ENCODE measurements around the gene HEG1.

Gene HEG1

DNA sequence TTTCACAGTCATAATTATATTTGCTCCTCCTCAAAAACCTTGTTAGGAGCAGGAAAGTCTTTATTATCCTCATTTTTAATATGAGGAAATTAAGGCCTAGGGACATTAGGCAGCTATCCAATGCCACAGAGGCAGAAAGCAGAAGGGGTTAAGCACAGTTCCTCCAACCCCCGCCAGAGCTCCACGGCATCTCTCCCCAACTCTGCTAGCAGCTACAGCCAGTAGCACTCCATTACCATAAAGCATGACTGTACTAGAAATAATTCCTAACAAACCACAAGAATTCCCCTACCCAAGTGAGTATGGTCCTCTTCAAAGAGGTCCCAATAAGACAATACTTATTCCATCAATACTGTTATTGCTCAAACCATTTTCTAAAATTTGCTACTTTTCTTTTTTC is 9.8 kb downstream of the HEG1 start:
- no peak for DNase-seq

DNA sequence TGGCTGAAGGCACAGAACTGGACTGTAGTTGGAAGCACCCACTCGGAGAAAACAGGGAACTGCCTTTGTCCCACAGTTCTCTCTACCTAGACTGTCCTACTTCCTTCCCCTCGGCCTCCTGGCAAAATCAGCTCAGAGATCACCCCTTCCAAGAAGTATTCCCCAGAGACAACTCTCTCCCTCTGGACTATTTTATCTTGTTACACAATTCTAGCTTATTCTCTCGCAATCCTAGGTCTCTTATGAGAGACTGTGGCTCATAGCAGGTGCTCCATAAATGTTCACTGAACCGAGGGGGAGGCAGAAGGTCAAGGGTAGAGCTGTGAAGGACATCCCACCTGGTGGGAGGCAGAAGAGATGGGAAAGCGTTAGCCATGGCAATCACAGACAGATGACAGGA is 10.6 kb downstream of the HEG1 start:
- DNase-seq = no peak

DNA sequence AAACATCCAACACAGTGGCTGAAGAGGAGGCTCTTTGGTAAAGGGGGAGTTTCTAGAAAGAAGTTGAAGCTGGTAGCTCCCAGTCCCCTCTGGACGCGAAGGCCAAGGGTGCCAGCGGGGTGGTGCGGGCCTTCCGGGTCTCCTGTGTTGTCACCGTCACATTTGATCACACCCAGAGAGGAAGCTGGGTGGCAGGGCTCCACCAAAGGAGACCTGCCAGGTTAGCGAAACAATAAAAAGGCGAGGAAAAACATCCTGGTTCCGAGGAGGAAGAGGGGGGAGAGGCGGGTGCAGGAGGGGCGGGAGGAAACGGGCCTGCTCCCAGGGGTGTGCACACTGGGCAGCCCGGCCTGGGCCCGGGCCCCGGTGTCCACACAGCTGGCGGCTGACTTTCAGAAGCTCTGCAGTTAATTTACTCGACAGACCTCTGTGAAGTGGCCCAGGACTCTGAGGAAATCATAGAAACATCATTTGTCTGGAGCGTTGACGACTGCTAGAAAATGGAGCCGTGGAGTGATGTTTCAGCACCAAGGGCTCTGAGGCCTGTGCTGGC is 12.1 kb downstream of the HEG1 start:
- no peak for DNase-seq

DNA sequence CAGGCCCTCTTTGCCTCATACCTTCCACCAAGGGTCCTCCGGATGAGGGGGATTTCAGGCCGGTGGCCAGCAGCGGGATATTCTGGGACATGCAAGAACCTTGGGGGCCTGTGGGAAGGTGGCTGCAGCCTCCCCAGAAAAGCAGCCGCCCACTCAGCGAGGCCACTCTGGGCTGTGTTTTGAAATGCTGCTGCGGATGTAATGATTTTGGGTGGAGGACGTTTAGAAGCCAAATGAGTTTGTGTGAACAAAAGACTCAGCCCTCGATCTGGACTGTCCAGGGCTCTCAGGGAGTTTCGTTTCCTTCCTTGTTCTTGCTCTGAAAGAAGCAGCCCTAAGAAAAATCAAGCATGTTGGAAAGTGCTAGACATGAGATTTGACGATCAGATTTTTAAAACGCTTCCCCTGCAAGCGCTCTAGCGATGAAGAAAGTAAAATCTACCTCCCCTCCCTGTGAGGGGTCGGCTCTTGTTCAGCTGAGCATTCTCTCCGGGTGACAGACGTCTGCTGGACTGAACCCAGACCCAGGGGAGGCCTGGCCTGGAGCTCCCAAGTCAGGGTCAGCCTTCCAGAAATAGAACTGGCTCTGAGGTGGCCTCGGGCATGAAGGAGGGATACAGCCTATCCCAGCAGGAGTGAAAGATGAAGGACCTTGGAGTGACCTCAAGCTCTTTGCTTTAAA is 12.9 kb downstream of the HEG1 start:
- no peak for DNase-seq

DNA sequence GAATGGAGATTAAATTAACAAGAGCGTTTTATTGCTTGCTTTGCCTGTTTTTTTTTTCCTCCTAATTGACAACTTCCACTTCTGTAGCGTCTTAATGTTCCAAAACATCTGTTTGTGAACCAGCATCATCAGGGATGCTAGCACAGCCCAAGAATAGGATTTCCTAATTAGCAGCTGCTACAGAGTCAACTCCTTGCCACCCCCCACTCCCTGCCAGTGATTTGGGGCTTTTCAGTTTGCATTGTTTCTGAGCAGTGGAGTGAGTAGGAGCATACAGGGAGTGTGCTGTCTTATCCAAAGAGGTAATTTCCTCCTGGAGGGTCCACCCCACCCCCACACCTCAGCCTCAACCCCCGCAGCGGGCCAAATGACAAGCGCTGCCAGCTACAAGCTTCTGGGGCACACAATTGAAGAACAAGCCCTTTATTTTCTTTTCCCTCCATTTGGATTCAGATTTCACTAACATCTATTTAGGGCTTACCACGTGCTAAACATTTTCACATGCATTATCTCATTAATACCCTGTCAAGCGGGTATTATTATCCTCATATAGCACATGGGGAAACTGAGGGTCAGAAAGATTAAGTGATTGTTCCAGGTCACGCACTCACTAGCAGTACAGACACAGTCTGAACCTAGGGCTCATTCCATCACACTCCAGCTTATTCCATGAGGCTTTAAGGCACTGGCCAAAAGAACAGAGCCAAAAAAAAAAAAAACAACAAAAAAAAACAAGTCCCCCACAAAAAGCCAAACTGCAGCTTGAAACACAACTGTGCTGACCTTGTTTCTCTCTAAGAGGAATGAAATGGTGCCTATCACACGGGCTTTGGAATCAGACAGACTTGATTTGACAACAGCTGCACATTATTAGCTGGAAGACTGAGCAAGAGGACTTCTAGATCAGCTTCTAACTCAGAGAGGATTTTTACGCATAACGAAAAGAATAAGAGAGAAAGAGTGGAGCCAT is 16.4 kb downstream of the HEG1 start:
- no peak for DNase-seq

DNA sequence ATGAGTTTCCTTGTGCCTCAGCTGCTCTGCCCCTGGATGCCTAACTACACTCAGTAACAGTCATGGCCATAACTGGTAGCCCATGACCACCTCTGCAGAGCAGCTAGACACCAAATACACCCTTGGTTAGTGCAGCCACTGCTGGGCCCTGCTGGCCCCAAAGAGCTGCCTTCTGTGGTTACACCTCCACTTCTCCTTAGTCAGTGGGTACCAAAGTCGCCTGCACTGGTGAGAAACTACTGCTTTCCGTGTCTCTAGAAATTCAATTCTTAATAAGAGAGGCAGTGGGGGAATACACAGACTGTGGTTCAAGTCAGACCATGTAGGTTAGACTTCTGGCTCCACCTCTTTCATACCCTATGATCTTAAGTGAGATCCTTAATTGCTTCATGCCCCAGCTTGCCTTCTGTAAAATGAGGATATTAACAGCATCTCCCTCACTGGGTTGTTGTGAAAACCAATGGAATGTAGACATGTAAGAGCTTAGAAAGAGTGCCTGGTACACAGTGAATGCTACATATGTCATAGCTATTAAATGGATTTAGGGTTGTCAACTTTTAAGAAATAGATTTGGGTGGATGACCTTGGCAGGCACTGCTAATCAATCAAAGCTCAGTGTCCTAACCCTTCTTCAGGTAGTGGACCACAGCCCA is 18.2 kb downstream of the HEG1 start:
- DNase-seq = no peak

DNA sequence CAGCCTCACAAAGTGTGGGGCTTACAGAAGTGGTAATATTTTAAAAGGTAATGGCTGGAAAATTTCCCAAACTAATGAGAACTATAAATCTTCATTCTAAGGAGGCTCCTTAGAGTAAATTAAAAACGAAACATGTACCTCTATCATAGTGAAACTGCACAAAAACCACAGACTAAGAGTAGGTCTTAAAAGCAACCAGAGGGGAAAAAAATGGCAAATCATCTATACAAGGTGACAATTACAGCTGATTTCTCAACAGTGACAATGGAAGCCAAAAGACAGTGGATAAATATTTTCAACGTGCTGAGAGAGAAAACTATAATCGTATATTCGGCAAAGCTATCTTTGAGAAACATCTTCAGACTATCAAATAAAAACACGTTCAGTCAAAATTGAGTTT is 20.6 kb downstream of the HEG1 start:
- DNase-seq = no peak

DNA sequence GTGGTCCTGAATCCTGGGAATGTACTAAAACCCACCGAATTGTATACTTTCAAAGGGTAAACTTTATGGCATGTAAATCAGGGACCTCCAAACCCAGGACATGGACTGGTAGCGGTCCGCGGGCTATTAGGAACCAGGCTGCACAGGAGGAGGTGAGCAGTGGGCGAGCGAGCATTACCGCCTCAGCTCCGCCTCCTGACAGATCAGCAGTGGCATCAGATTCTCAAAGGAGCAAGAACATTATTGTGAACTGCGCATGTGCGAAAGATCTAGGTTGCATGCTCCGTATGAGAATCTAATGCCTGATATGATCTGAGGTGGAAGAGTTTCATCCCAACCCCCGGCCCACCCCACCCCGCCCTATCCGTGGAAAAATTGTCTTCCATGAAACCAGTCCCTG is 22.2 kb downstream of the HEG1 start:
- no peak for DNase-seq

DNA sequence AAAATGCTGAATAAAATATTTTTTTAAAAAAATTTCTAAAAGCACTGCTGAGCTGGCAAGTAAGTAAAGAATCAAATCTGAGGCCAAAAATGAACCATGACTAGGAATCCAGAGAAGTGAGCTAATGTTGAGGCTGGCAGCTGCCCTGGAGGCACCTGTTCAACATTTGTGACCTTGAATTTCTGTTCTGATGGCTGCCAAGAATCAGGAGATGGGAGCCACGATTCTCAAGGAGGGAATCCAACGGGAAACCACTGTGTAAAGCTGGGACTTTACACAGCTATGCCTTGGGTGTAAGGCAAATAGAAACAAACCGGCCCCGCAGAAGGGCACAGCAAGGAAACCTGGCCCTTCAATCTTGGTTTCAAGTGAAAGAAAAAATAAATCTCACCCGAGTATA is 22.7 kb downstream of the HEG1 start:
- DNase-seq = no peak

DNA sequence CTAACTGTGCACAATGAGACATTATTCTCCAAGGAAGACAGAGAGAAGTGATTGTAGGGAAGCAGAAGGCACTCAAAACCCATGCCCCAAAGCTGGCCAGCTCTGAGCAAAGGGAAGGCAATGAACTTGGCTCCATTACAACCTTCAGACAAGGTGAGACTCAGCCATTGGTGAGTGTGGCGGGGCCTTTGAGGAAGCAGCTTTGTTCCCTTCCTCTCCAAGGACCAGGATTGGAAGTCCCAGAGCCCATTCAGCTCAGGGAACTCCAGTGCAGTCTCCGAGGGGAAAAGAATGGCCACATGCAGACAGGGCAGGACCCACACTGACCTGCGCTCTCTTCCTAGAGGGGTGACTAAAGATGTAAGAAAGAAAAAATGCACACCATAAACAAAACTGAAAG is 23.1 kb downstream of the HEG1 start:
- DNase-seq = no peak

DNA sequence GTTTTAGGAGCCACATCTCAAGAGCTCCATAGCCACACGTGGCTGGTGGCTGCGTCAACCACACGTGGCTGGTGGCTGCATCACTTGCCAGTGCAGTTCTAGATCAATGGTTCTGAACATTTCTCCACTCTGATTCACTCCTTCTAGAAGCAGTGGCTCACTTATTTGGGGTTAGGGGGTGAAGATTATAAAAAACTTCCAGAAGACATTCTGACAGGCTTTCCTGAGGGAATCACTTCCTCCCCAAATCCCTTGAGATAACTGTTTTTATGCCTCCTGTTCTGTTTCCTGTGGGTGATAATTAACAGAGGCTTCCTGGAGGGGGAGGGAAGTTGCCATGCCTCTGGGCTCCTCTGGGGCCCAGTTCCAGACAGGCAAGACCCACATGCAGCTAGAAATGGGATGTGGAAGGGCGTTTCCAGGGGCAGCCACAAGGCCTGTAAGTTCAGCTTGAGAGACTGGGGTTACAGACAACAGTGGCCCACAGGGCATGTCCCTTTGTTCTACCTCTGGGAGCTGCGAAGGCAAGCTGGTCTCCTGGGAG is 23.6 kb downstream of the HEG1 start:
- DNase-seq = no peak

DNA sequence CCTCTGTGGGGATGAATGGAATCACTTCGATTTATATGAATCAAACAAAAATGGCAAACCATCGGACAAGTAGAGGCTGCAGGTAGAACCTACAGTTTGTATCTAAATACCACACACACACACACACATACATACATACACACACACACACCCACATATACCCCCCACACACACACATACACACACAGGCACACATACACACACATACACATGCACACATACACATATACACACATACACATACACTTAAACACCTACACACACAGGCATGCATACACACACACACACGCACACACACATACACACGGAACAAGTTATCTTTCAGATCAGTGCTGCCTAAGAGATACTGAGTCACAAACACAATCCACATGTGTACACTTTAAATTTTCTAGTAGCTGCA is 24.3 kb downstream of the HEG1 start:
- no peak for DNase-seq

DNA sequence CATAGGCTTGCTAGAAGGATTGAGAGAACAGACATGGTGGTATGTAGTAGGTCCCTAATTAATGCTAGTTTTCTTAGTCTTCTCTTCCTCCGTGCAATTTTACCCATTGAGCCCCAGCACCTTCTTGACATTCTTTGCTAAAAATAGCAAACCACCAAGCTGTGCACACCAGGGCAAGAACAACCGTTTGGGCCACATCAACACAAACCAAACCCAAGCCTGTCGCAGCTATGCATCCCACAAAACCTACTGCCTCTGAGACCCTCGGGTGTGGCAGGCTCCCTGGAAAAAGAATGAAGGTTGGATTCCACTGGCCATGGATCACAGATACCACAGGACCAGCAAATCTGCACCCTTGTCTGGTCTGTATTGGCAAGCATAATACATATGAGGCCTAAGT is 27.1 kb downstream of the HEG1 start:
- DNase-seq = no peak

DNA sequence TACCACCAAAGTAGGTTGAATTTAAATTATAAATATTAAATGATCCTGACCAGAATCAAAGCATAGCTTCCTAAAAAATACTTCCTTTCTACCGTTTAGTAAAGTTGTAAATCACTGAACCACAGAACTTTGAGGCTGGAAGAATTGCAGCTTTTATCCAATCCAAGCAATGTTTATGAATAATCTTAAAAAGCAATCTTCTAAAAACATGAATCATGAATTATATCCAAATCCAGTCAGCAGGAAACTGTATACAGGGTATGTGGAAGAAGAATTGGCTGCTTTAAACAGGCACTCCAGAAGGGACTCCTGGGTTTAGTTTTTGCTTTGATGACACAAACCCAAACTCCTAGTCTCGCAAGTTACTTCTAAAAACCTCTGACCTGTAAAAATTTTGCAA is 30.2 kb downstream of the HEG1 start:
- no peak for DNase-seq

DNA sequence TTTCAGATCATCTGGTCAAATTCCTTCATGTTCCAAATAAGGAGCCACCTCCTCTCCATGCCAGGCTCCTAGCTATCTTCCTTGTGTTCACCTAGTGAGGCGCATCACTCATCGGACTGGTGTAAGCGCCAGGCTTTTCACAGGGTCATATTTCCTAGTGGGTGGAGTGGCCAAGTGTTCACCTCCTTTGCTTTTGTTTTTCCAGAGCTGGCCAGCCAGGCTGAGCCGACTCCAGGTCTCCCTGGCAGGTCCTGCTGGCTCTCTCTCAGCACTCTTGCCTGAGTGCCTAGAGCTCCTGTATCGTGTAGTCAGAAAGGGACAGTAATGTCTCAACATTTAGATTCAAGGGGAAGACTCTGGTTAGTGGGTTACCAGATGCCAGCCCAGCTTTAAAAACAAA is 31.0 kb downstream of the HEG1 start:
- no peak for DNase-seq

DNA sequence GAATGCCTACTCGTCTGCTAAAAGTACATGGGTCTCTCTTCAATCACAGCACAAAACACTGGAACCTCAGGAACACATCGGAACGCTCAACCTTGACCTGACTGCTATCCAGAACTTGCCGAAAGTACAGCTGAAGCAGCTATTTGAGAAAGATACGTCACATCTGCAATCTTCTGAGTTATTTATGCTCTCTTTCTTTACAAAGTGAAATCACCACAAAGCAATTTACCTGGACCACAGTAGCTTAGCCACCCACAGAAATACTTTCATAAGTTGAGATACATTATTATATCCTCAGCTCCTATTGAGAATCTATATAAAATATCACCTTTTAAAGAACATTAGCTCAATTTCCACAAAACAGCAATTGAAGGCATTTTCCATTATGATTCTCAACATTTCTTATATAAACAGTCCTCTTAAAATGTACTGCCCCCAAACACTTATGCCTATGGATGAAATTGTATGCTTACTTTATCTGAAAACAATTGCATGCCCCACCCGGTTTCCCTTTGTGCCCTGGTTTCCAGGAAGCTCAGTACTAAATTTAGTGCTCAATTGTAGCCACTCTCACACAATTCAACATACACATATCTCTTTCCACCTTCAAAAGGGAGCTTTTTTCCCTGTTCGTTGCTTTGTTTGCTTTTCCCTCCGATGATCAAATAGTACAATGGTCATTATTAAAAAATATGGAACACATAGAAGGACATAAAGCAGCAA is 31.8 kb downstream of the HEG1 start:
- DNase-seq = no peak

DNA sequence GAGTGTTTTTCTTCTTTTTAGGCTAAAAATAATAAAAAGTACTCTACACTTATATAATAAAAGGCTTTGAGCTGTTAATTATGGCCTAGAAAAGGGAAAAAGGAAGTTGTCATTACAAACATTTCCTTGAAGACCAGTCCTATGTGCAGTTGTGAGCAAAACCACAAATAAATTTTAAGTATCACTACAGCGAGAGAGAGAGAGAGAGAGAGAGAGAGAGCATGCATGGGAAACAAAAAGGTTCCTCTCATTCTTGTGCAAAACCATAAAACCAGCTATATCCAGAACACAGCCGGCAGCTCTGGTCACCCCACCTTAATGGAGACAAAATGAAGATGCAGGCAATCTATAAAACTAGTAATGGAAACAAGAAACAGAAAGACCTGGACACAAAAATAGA is 33.6 kb downstream of the HEG1 start:
- no peak for DNase-seq

DNA sequence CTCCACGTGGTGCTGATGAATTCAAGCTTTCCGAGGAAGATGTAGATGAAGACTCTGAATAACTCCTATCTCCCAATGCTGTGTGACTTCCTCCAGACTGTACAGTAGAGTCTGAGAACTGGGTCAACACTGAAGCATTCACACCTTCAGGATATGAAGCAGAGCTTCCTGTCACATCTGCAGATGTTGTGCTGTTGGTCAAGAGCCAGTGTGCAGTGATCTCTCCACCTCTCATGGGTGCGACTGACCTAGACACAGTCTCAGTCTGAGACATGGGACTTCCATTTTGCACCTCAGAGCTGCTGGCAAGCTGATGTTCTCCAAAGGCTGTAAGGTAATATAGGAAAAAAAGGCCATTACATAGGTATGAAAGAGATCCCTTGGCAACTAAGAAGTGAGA is 36.5 kb downstream of the HEG1 start:
- no peak for DNase-seq

DNA sequence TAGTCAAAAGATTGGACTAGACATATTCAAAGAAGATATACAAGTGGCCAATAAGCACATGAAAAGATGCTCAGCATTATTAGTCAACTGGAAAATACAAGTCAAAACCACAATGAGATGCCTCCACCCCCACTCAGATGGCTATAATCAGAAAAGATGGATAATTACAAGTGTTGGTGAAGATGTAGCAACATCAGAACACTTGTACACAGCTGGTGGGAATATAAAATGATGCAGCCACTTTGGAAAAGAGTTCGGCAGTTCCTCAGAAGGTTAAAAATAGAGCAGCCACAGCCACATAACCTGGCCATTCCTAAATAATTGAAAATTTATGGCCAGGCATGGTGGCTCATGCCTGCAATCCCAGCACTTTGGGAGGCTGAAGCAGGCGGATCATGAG is 38.4 kb downstream of the HEG1 start:
- no peak for DNase-seq

DNA sequence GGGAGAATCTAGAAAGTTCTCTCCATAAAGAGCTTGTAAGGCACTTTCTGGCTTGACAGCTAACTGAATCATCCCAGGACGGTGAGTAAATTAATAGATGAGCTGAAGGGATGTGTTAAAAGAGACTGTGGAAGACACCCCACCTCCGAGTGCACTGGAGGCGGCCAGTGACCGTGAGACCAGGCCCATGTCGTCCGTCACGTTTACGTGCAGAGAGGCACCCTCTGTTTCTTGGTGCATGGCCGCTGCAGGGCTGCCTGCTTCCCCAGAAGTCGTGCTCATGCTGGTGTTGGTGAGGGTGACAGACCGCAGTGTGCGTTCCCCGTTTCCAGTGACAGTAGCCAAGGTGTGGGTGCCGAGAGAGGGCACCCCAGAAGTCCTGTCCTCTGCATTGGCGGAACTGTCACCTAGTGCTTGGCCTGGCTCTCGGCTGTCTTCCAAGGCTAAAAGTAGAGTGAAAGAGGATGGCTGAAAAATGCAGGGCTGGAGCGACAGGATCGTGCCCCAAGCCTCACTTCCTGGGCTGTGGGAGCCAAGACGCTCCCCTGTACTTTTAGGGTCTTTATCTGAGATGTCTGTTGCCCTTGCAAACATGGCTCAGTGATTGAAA is 41.1 kb downstream of the HEG1 start:
- DNase-seq = no peak

DNA sequence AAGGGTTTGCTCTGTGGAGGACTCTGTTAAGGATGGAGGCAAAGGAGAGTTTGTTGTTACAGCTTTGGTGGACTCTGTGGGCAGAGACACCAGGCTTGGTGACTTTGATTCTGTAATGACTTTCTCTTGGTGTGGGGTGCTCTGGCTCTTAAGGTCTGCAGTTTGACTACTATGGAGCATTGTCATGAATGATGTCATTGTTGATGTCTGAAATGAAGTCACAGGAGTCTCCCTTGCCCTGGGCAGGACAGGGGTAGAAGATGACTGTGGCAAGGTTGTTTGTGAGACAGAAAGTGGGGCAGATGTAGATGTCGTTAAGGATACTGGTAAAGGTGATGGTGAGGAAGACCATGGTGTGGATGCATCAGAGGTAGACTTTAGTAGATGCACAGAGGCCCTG is 42.7 kb downstream of the HEG1 start:
- no peak for DNase-seq

DNA sequence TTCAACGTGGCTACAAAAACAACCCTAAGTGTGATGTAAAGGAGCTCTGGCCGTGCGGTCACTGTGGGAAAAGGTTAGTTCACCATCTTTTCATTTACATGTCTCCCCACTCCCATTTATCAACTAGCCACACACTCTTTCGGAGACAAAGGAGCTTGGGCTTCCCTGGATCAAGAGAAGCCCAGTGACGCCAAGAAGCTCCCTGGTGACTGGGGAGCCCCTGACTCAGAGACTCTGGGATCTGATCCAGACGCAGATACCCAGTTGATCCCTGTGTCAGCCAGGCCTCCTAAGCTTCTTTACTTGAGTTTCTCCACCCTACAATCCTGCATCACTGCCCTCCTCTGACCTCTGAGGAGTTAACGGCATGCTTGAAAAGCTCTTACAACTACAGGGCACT is 43.9 kb downstream of the HEG1 start:
- no peak for DNase-seq

All from activated effector memory CD4-positive, alpha-beta T cell treated with anti-CD3 and anti-CD28 coated beads, Interleukin-2, amount 50 U/mL, for 16 hours (primary cell).